Measurements from ENCODE around the gene PTOV1.

- TF ChIP-seq CTCF (IDR thresholded peaks at IDR 0.05) (no peak), ZFX (IDR thresholded peaks at IDR 0.05; ENCODE audit: borderline replicate concordance) (no peak)
Observed at GRCh38 chr19:49869484-49870308, 18.7 kb downstream of the PTOV1 start.

All from 22Rv1 (cell line).